HTERT RPE-1 (cell line): Measurements from ENCODE around the gene SLC35F3.
"Not testable (repeated sequence)": the region's sequence is repeated elsewhere in the genome, so short reads cannot be mapped to it uniquely, and the experiment has no call there.

Experiments
- in situ Hi-C: fragments of 300-500 bp; cut with MboI; formaldehyde crosslinking; loops from 4 replicates; pipeline ENCODE4 v1.14.3; 2020; ENCODE audit warnings: low sequenced_read_pairs

SLC35F3 gene

GRCh38 chr1:234243521-234244260 lies 339.2 kb downstream of the SLC35F3 start:
- in situ Hi-C loops = no loop called here

- in situ Hi-C loops = no loop called here
These were observed 340.0 kb downstream of the SLC35F3 start for GRCh38 chr1:234244482-234244881.

- in situ Hi-C loops = no loop called here
These were observed 342.2 kb downstream of the SLC35F3 start for GRCh38 chr1:234246638-234247116.

GRCh38 chr1:234247746-234248145 lies 343.3 kb downstream of the SLC35F3 start:
- in situ Hi-C loops = not testable (repeated sequence)

GRCh38 chr1:234250747-234251146 lies 346.3 kb downstream of the SLC35F3 start:
- in situ Hi-C loops = no loop called here

- in situ Hi-C loops = no loop called here
These were observed 349.3 kb downstream of the SLC35F3 start for GRCh38 chr1:234253732-234254131.

- in situ Hi-C loops = no loop called here
These were observed 351.9 kb downstream of the SLC35F3 start for GRCh38 chr1:234256359-234256758.

- in situ Hi-C loops = no loop called here
These were observed 353.6 kb downstream of the SLC35F3 start for GRCh38 chr1:234258071-234258470.

GRCh38 chr1:234260578-234260977 lies 356.1 kb downstream of the SLC35F3 start:
- in situ Hi-C loops = no loop called here

GRCh38 chr1:234261545-234261944 lies 357.1 kb downstream of the SLC35F3 start:
- in situ Hi-C loops = no loop called here

- in situ Hi-C loops = no loop called here
These were observed 357.7 kb downstream of the SLC35F3 start for GRCh38 chr1:234262007-234262753.

- in situ Hi-C loops = no loop called here
These were observed 358.3 kb downstream of the SLC35F3 start for GRCh38 chr1:234262754-234263105.

- in situ Hi-C loops = no loop called here
These were observed 360.4 kb downstream of the SLC35F3 start for GRCh38 chr1:234264832-234265231.

- in situ Hi-C loops = no loop called here
These were observed 360.8 kb downstream of the SLC35F3 start for GRCh38 chr1:234265321-234265720.

- in situ Hi-C loops = no loop called here
These were observed 361.4 kb downstream of the SLC35F3 start for GRCh38 chr1:234265861-234266260.

- in situ Hi-C loops = no loop called here
These were observed 365.6 kb downstream of the SLC35F3 start for GRCh38 chr1:234270093-234270492.

GRCh38 chr1:234270581-234271242 lies 366.2 kb downstream of the SLC35F3 start:
- in situ Hi-C loops = no loop called here

- in situ Hi-C loops = no loop called here
These were observed 366.7 kb downstream of the SLC35F3 start for GRCh38 chr1:234271243-234271606.

- in situ Hi-C loops = no loop called here
These were observed 368.3 kb downstream of the SLC35F3 start for GRCh38 chr1:234272656-234273312.

- in situ Hi-C loops = no loop called here
These were observed 369.5 kb downstream of the SLC35F3 start for GRCh38 chr1:234273981-234274380.

- in situ Hi-C loops = no loop called here
These were observed 371.8 kb downstream of the SLC35F3 start for GRCh38 chr1:234276151-234276788.
